ENCODE results near the gene SAMD3.
"Not testable (repeated sequence)": the region's sequence is repeated elsewhere in the genome, so short reads cannot be mapped to it uniquely, and the experiment has no call there.

Gene SAMD3

GRCh38 chr6:130211691-130212090 lies 11.1 kb downstream of the SAMD3 start:
- no peak for DNase-seq

GRCh38 chr6:130207979-130208649 lies 14.6 kb downstream of the SAMD3 start:
- no peak for DNase-seq

GRCh38 chr6:130206479-130206878 lies 16.3 kb downstream of the SAMD3 start:
- DNase-seq = no peak

GRCh38 chr6:130204322-130204721 lies 18.4 kb downstream of the SAMD3 start:
- no peak for DNase-seq

GRCh38 chr6:130203370-130203769 lies 19.4 kb downstream of the SAMD3 start:
- no peak for DNase-seq

- no peak for DNase-seq
Measured at GRCh38 chr6:130202782-130203181, 20.0 kb downstream of the SAMD3 start.

GRCh38 chr6:130200020-130200419 lies 22.7 kb downstream of the SAMD3 start:
- DNase-seq = no peak

GRCh38 chr6:130198483-130199035 lies 24.2 kb downstream of the SAMD3 start:
- DNase-seq = no peak

- DNase-seq = not testable (repeated sequence)
Measured at GRCh38 chr6:130197816-130198482, 24.8 kb downstream of the SAMD3 start.

GRCh38 chr6:130194434-130194833 lies 28.3 kb downstream of the SAMD3 start:
- DNase-seq = not testable (repeated sequence)

GRCh38 chr6:130190701-130191690 lies 31.8 kb downstream of the SAMD3 start:
- no peak for DNase-seq

- DNase-seq = no peak
Measured at GRCh38 chr6:130189531-130190397, 33.0 kb downstream of the SAMD3 start.

- DNase-seq = no peak
Measured at GRCh38 chr6:130188207-130188899, 34.4 kb downstream of the SAMD3 start.

- DNase-seq = no peak
Measured at GRCh38 chr6:130187335-130188206, 35.2 kb downstream of the SAMD3 start.

GRCh38 chr6:130185658-130186057 lies 37.1 kb downstream of the SAMD3 start:
- DNase-seq = no peak

- DNase-seq = no peak
Measured at GRCh38 chr6:130183271-130184222, 39.2 kb downstream of the SAMD3 start.

GRCh38 chr6:130182466-130182865 lies 40.3 kb downstream of the SAMD3 start:
- no peak for DNase-seq

GRCh38 chr6:130178692-130179091 lies 44.1 kb downstream of the SAMD3 start:
- no peak for DNase-seq

GRCh38 chr6:130176378-130176777 lies 46.4 kb downstream of the SAMD3 start:
- no peak for DNase-seq

Data from NCI-H345 (cell line).